ENCODE results near the gene CYTH2.

DNA sequence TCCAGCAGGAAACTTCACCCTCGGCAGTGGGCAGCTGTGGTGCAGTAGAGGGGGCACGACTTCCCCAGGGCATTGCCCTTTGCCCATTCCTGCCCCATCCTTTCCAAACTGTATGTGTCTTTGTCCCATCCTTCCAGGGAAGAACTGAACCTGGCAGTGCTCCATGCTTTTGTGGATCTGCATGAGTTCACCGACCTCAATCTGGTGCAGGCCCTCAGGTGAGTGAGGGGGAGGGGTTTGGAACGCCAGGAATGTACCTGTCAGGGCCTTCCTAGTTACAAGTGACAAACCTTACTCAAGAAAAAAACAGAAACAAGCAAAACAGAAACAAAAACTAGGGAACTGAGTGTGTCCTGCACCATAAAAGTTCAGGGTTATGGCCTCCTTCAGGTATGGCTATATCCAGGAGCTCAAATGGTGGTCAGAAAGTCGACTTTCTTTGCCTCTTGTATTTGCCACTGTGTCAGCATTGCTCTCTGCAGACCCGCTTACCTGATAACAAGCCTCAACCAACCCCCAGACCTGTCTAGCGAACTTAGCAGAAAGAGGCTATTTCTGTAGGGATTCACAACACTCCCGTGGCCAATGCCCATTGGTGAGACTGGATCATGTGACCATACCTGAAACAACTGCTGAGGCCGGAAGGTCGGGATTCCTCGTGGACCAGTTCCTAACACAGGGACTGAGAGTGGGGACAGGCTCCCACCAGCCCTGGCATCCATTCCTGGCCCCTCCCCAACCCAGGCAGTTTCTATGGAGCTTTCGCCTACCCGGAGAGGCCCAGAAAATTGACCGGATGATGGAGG lies 4.2 kb downstream of the CYTH2 start:
- TF ChIP-seq, protein P1, sequence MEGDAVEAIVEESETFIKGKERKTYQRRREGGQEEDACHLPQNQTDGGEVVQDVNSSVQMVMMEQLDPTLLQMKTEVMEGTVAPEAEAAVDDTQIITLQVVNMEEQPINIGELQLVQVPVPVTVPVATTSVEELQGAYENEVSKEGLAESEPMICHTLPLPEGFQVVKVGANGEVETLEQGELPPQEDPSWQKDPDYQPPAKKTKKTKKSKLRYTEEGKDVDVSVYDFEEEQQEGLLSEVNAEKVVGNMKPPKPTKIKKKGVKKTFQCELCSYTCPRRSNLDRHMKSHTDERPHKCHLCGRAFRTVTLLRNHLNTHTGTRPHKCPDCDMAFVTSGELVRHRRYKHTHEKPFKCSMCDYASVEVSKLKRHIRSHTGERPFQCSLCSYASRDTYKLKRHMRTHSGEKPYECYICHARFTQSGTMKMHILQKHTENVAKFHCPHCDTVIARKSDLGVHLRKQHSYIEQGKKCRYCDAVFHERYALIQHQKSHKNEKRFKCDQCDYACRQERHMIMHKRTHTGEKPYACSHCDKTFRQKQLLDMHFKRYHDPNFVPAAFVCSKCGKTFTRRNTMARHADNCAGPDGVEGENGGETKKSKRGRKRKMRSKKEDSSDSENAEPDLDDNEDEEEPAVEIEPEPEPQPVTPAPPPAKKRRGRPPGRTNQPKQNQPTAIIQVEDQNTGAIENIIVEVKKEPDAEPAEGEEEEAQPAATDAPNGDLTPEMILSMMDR (IDR thresholded peaks at IDR 0.05; ENCODE audit: insufficient read depth, low read length, poor library complexity, severe bottlenecking) = no peak
- no peak for TF ChIP-seq EZH2phosphoT487 (conservative IDR thresholded peaks at IDR 0.05; ENCODE audit: low read length)
